Cortex of kidney (tissue), 1 donor: ENCODE data around the gene BAIAP2.
"Not testable (repeated sequence)": the region's sequence is repeated elsewhere in the genome, so short reads cannot be mapped to it uniquely, and the experiment has no call there.

Source experiments
- DNase-seq: peaks from one replicate; lab custom pipeline; 2025; lab: John Stamatoyannopoulos, UW

Gene BAIAP2

DNA sequence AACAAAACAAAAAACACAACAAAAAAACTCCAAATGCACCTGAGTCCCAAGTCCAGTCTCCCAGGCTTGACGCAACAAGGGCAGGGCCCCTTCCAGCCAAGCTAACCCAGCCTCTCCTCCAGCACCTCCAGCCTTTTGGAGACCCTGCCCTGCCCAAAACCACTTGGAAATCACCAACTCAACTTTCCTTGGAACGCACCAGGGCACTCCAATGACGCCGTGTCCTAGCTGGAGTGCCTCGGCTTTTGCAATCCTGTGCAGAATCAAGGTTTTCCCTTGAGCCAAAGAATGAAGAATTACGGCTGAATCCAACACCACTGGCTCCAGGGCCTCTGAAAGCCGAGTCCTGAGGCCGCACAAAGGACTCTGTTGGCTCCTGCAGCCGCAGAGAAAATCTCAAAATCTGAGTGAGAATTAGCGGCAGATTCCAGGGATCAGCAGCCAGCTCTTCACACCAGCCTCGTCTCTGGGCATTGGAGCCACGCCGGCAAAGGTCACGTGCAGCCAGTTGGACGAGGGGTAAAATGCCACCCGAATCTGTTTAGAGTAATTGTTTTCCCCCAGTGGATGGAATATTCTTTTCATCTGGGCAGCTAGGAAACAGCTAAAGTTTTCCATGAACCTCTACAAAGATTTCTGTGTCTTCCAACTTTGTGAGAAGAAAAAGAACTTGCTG lies 9.7 kb upstream of the BAIAP2 start:
- no peak for DNase-seq

DNA sequence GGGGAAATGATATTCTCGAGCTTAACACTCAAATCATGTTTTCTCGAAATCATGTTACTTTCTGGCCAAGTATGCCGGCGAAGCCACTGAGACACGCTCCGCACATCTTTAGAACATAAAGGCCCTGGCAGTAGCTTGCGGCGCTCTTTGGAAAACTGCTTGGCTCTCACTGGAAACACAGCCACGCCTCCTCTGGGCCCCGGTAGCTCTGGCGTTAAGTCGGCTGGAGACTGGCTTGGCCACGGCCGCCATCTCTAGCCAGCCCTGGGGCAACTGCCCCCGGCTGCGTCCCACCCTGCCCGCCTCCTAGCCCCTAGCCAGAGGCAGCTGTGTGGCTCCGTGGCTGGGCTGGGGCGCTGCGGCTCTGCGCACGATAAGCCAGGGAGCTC lies 9.2 kb upstream of the BAIAP2 start:
- DNase-seq = no peak

- no peak for DNase-seq
Observed at GRCh38 chr17:81026266-81027036, 8.5 kb upstream of the BAIAP2 start.

DNA sequence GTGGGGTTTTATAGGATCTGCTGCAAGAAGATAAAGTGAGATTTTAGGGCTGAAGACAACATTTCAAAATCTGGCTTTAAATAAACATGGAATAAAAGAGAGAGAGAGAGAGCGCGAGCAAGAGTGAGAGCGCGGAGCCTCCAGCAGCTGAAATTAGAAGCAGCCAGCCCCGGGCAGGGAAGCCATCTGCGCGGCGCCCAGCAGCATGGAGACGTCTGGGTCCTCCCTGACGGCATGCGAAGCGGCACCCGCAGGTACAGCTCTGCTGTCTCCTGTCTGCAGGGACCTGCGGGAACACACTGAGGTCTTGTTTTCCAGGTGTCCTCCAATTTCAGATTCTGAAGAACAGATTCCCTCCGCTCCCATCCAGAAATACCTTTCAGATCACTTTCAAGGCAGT lies 7.9 kb upstream of the BAIAP2 start:
- DNase-seq = no peak

DNA sequence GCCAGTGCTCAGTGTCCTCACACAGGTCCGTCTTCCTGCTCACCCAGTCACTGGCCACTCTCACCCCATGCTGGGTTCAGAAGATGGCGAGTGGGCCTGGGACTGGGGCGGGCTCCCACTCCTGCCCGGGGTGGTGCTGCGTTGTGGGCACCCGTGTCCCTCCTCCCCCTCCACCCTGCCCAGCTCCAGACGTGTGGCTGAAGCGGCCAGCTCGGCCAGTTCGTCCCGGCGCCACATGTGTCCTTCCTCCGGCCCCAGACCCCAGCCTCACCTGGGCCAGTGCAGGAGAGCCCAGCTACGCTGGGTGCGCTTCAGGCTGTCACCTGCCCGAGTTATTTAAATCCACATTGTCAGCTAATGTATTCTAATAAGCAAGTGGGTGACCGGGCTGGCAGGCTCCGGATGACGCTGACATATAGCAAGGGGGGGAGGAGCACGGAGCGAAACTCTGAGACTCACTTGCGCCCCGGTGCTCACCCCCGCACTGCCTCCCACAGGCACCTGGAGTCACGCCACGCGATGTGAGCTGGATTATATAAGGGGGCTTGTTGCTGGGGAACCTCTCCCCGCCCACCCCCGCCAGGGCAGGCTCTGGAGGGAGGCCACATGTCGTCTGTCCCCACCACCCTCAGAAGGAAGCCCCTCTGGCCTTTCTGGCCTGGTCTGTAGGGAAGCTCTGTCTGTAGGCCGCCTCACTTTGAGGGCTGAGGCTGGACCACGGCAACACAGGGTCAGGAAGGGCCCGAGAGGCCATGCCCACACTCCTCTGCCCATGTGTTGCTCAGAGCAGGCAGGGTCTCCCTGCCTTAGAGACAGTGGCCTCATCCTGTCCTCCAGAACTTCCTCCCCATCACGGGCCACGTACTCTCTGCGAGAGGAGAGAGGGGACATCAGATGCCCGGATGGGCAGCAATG lies 7.1 kb upstream of the BAIAP2 start:
- DNase-seq = no peak

DNA sequence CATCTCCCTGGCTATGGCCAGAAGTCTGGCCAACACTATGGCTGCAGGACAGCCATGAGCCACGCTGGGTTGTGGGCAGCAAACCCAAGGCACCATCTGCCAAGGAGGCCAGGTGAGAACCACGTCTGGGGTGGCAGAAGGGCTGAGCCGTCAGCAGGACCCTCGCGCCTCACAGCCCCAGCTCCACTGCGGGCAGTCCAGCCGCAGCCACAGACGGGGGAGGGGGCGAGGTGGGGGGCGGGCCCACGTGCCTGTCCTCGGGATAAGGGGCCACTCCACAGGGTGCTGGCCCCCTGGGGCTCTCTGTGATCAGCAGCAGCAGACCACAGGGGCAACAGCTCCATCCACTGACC lies 6.5 kb upstream of the BAIAP2 start:
- DNase-seq = no peak

DNA sequence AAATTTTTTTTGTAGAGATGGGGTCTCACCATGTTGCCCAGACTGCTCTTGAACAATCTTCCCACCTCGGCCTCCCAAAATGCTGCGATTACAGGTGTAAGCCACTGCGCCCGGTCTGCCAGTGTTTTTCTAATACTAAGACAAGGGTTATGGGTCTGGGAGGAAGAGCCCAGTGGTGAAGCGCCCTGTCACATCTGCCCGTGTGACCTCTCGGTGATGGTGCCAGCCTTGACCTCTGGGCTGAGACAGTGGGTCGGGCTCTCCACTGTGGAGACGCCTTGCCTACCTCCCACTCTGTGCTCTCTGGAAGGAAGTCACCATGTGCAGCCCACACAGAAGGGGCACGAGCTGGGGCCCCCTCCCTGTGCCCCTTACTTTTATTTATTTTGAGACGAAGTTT lies 5.1 kb upstream of the BAIAP2 start:
- no peak for DNase-seq

GRCh38 chr17:81030312-81030711 lies 4.6 kb upstream of the BAIAP2 start:
- DNase-seq = not testable (repeated sequence)

DNA sequence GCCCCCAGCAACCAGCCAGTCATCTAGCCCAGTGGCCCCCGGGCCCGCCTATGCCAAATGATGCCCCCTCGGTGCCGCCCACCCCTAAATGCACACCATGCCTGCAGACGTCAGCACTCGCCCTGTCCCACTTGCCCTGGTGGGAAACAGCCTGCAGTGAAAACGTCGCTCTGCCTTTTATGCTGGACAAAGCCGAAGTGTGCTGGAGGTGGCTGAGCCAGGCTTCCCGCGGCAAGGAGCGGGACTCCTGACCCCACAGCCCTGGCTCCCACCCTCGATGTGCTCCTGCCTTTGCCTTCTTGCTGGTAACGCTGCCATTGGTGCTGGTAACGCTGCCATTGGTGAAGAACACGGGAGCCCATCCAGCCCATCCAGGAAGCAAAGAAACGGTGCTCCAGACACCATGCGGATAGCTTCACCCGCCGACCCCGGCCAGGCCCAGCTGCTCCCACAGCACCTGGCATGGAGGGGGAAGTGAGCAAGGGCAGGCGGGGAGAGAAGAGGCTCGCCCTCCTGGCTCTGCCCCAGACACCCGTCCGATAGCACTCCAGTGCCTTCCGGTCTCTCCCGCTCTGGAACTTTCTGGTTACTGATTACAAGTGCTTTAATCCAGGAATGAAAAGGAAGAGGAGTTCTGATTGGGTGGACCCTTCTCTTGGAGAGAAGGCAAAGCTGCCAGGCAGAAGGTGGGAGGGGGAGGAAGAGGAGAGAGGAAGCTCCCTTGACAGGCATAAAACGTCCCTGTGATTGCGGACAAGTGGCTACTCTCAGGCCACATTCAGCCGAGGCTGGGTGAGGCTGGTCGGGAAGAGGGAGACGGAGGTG lies 4.0 kb upstream of the BAIAP2 start:
- DNase-seq = no peak

GRCh38 chr17:81031566-81032550 lies 3.1 kb upstream of the BAIAP2 start:
- no peak for DNase-seq

GRCh38 chr17:81032641-81033480 lies 2.1 kb upstream of the BAIAP2 start:
- DNase-seq = no peak

GRCh38 chr17:81033535-81034167 lies 1.3 kb upstream of the BAIAP2 start:
- DNase-seq = no peak

DNA sequence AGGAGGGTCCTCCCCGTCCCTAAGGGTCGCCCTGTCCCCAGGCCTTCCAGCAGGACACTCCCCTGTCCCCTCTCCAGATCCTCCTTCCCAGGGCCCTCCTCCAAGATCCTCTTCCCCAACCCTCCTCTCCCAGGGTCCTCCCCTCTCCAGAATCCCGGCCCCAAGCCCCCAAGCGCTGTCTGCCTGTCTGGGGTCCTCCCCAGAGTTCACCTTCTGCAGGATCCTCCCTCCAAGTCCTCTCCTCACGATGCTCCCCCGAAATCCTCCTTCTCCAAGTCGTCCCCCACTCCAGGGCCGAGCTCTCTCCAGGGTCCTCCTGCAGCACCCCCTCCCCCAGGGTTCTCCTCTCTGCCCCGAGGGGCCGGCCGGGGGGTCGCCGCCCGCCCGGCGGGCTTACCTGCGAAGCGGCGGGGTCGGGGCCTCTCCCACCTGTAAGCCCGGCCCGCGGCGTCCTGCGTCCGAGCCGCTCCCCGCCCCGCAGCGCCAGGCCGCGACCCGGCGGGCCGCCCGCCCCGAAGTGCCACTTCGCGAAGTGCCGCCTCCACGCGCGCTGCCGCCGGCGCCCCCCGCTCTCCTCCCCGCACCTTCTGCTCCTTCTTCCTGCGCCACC lies 678 bp upstream of the BAIAP2 start:
- DNase-seq = no peak

- no peak for DNase-seq
Observed at GRCh38 chr17:81035521-81036196, 708 bp downstream of the BAIAP2 start.

- DNase-seq = no peak
Observed at GRCh38 chr17:81036197-81036941, 1.4 kb downstream of the BAIAP2 start.

DNA sequence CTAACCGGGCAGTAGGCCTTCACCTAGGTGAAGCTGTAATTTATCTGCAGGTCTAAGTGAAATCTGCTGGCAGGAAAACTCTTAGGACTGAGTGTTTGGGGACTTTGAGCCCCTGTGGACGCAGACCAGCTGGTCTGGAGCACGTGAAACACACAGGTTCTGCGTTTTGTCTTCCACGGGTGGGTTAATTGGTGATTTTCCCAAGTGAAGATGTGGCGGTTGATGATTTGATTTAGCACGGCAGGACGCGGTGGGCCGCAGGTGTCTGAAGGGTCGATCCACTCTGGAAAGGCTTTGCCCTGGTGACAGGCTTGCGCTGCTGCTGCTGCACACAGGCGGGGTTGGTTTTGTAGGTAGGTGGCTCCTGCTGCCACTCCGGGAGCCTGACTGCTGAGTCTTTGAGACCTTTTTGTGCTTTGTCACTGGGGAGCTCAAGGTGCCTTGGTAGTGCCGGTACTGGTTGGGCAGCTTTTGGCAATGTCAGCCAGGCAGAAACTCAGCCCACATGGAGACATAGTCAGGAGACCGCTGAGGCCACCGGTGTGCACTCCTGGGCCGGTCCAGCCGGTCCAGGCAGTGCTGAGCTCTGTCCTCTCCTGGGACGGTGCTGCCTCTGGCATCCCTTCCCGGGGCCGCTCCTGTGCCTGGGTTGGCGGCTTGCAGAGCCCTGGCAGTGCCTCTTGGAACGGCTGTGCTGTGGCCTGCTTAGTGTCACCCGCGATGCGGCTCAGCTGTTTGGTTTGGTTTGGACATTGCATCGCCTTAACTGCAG lies 2.3 kb downstream of the BAIAP2 start:
- no peak for DNase-seq
